ENCODE results near the gene HNRNPM.

DNA sequence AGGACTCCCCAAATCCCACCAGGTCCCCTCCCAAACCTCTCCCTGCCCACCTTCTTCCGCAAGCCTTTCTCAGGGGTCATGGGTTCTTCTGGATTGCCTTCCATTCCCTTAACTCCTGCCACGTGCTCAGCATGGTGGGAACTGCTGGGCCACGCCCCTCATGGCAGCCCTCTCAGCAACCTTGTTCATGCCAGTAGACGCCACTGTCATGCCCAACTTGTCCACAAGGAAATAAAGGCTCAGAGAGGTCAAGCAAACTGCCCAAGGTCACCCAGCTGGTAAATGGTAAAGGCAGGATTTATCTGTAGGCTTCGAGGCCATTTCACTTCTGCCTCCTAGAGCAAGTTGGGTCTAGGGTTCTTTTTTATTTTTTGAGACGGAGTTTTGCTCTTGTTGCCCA, 46.8 kb downstream of the HNRNPM start:
- no peak for TF ChIP-seq TOX (CRISPR knock-in tag; IDR thresholded peaks at IDR 0.05; ENCODE audit: borderline replicate concordance)
- TF ChIP-seq CSRNP3 (CRISPR knock-in tag; IDR thresholded peaks at IDR 0.05) = no peak
- TF ChIP-seq, protein P1, sequence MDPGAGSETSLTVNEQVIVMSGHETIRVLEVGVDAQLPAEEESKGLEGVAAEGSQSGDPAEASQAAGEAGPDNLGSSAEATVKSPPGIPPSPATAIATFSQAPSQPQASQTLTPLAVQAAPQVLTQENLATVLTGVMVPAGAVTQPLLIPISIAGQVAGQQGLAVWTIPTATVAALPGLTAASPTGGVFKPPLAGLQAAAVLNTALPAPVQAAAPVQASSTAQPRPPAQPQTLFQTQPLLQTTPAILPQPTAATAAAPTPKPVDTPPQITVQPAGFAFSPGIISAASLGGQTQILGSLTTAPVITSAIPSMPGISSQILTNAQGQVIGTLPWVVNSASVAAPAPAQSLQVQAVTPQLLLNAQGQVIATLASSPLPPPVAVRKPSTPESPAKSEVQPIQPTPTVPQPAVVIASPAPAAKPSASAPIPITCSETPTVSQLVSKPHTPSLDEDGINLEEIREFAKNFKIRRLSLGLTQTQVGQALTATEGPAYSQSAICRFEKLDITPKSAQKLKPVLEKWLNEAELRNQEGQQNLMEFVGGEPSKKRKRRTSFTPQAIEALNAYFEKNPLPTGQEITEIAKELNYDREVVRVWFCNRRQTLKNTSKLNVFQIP (CRISPR knock-in tag; IDR thresholded peaks at IDR 0.05; ENCODE audit: borderline replicate concordance, low read depth) = no peak
- no peak for TF ChIP-seq BACH2 (CRISPR knock-in tag; IDR thresholded peaks at IDR 0.05; ENCODE audit: borderline replicate concordance)
- TF ChIP-seq ARNTL (CRISPR knock-in tag; IDR thresholded peaks at IDR 0.05; ENCODE audit: borderline replicate concordance, low read depth) = no peak
- no peak for TF ChIP-seq ZFP3 (CRISPR knock-in tag; IDR thresholded peaks at IDR 0.05)
- no peak for TF ChIP-seq CSDC2 (CRISPR knock-in tag; IDR thresholded peaks at IDR 0.05)
- TF ChIP-seq SNAI2 (CRISPR knock-in tag; IDR thresholded peaks at IDR 0.05) = no peak

Measured in SK-N-SH treated with all-trans-retinoic acid at 6 μM for 48 hours (cell line).